NCI-H2029 treated with DMSO at 0.1 percent for 48 hours (cell line): ENCODE data around the gene CAPN9.
"Not testable (repeated sequence)": the region's sequence is repeated elsewhere in the genome, so short reads cannot be mapped to it uniquely, and the experiment has no call there.

ENCODE experiments used
- DNase-seq: peaks from one replicate; lab custom pipeline; 2025; lab: John Stamatoyannopoulos, UW

Gene CAPN9

GRCh38 chr1:230711245-230711644, 35.9 kb upstream of the CAPN9 start:
- no peak for DNase-seq

GRCh38 chr1:230712470-230712942, 34.7 kb upstream of the CAPN9 start:
- DNase-seq: no peak

- no peak for DNase-seq
Measured at GRCh38 chr1:230713138-230713537, 34.0 kb upstream of the CAPN9 start.

GRCh38 chr1:230713547-230713914, 33.7 kb upstream of the CAPN9 start:
- DNase-seq: no peak

GRCh38 chr1:230713915-230714764, 33.0 kb upstream of the CAPN9 start, which contains the start of gene AGT:
Gene AGT, minus strand, starts transcription at chr1:230714122. Its CDS starts 3,299 bp downstream, at chr1:230710823.
- DNase-seq: peak; percentile 47

- DNase-seq: no peak
Measured at GRCh38 chr1:230715510-230715909, 31.7 kb upstream of the CAPN9 start.

GRCh38 chr1:230716453-230716852, 30.7 kb upstream of the CAPN9 start:
- not testable (repeated sequence) for DNase-seq

GRCh38 chr1:230717251-230717650, 29.9 kb upstream of the CAPN9 start:
- no peak for DNase-seq

- DNase-seq: not testable (repeated sequence)
Measured at GRCh38 chr1:230721849-230722522, 25.2 kb upstream of the CAPN9 start.

GRCh38 chr1:230725256-230726012, 21.8 kb upstream of the CAPN9 start:
- DNase-seq: no peak

GRCh38 chr1:230728710-230729392, 18.3 kb upstream of the CAPN9 start:
- no peak for DNase-seq

GRCh38 chr1:230730977-230731376, 16.2 kb upstream of the CAPN9 start:
- DNase-seq: peak; percentile 28

- peak; percentile 33 for DNase-seq
Measured at GRCh38 chr1:230735447-230735846, 11.7 kb upstream of the CAPN9 start.

GRCh38 chr1:230737622-230738262, 9.4 kb upstream of the CAPN9 start:
- DNase-seq: no peak

GRCh38 chr1:230739564-230740290, 7.5 kb upstream of the CAPN9 start:
- DNase-seq: no peak

- no peak for DNase-seq
Measured at GRCh38 chr1:230743899-230744298, 3.3 kb upstream of the CAPN9 start.

- DNase-seq: no peak
Measured at GRCh38 chr1:230744382-230744781, 2.8 kb upstream of the CAPN9 start.

- no peak for DNase-seq
Measured at GRCh38 chr1:230745071-230745470, 2.1 kb upstream of the CAPN9 start.

- no peak for DNase-seq
Measured at GRCh38 chr1:230746617-230747016, 571 bp upstream of the CAPN9 start.
